ENCODE data around the gene BMP4. TPM values are rescaled to one million over a fixed set of nuclear protein-coding genes. Genes with fewer than 3 reads are reported as not detected.

The BMP4 gene
- total and polyA plus RNA-seq, 2 of the 13 experiments (the other 11 are each of a cell fraction or from before 2014, with no cell fraction given): 56.4 to 169 TPM

DNA sequence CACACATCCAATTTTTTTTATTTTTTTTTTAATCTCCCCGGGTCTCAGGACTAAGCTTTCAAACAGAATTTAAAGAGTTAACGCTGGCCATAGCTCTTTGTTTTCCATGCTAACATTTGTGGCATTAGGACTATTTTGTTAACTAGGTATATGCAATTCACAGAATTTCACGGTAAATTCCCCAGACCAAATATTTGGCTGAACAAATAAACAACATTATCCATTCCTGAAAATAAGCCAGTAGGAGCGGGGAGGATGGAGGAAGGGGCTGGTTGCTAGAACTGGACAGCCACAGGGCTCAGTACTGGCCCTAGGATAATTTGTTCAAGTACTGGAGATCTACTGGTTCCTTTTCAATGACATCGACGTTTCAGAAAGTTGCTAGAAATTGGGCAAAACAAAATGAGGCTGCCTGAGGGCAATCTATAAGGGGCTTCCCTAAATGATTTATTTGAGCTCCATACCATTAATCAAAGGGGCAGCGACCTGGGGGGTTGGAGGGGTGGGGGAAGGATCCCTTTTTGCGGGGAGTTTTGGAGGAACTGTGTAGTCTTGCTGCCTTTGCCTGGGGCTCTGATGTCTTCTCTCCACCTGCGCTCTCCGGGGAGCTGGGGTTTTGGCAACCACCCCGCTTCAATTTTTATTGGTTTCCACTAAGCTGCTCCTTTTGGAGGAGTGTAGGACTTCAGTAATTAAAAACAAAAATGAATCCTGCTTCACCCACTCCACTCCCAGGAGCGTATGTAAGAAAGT lies 9.0 kb downstream of the BMP4 start (continued):
- TF ChIP-seq ZMYM3 (CRISPR knock-in tag; IDR thresholded peaks at IDR 0.05) (no peak), NFIC (IDR thresholded peaks at IDR 0.05; ENCODE audit: low read length) (0 out of 2 replicates have a peak, but pooled peaks have one; percentile 38), STAG1 (CRISPR knock-in tag; IDR thresholded peaks at IDR 0.05) (no peak), KLF6 (CRISPR knock-in tag; IDR thresholded peaks at IDR 0.05) (no peak), RXRB (CRISPR knock-in tag; IDR thresholded peaks at IDR 0.05; ENCODE audit: borderline replicate concordance) (peak; percentile 22; the same call in 1 of the 2 replicates), SNAPC2 (CRISPR knock-in tag; IDR thresholded peaks at IDR 0.05) (no peak), GTF3A (CRISPR knock-in tag; conservative IDR thresholded peaks at IDR 0.05) (no peak), ZNF652 (CRISPR knock-in tag; IDR thresholded peaks at IDR 0.05; ENCODE audit: borderline replicate concordance, low read depth) (peak; percentile 87), SIN3A (IDR thresholded peaks at IDR 0.05; ENCODE audit: borderline replicate concordance, low read depth, low read length) (no peak), ZNF549 (CRISPR knock-in tag; IDR thresholded peaks at IDR 0.05) (no peak), NAIF1 (CRISPR knock-in tag; IDR thresholded peaks at IDR 0.05; ENCODE audit: borderline replicate concordance) (no peak), ADNP (CRISPR knock-in tag; IDR thresholded peaks at IDR 0.05) (no peak), POLR2AphosphoS5 (IDR thresholded peaks at IDR 0.05; ENCODE audit: low read depth, low read length) (no peak), ZNF121 (CRISPR knock-in tag; IDR thresholded peaks at IDR 0.05) (no peak), ZFP36 (IDR thresholded peaks at IDR 0.05; ENCODE audit: borderline replicate concordance, low read depth, low read length, partially characterized antibody) (no peak), POLR2A (IDR thresholded peaks at IDR 0.05; ENCODE audit: insufficient read depth in 1 of 2, low read depth in 2 of 2, low read length in 2 of 2) (no peak), ZSCAN21 (CRISPR knock-in tag; IDR thresholded peaks at IDR 0.05; ENCODE audit: borderline replicate concordance) (no peak), FOXP1 (IDR thresholded peaks at IDR 0.05) (0 out of 2 replicates have a peak, but pooled peaks have one; percentile 37), FOXP1 (CRISPR knock-in tag; IDR thresholded peaks at IDR 0.05) (peak; percentile 51; the same call in 1 of the 2 replicates), ZNF430 (CRISPR knock-in tag; IDR thresholded peaks at IDR 0.05) (no peak), PAF1 (CRISPR knock-in tag; IDR thresholded peaks at IDR 0.05) (no peak), ZNF335 (CRISPR knock-in tag; IDR thresholded peaks at IDR 0.05) (no peak), ZNF3 (CRISPR knock-in tag; IDR thresholded peaks at IDR 0.05) (no peak), MTF2 (CRISPR knock-in tag; IDR thresholded peaks at IDR 0.05; ENCODE audit: borderline replicate concordance) (no peak), MED1 (CRISPR knock-in tag; IDR thresholded peaks at IDR 0.05) (peak; percentile 20; the same call in 1 of the 2 replicates)
- TF ChIP-seq, protein P1, sequence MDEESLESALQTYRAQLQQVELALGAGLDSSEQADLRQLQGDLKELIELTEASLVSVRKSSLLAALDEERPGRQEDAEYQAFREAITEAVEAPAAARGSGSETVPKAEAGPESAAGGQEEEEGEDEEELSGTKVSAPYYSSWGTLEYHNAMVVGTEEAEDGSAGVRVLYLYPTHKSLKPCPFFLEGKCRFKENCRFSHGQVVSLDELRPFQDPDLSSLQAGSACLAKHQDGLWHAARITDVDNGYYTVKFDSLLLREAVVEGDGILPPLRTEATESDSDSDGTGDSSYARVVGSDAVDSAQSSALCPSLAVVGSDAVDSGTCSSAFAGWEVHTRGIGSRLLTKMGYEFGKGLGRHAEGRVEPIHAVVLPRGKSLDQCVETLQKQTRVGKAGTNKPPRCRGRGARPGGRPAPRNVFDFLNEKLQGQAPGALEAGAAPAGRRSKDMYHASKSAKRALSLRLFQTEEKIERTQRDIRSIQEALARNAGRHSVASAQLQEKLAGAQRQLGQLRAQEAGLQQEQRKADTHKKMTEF (CRISPR knock-in tag; IDR thresholded peaks at IDR 0.05): 0 out of 2 replicates have a peak, but pooled peaks have one; percentile 18
- TF ChIP-seq, protein P2, sequence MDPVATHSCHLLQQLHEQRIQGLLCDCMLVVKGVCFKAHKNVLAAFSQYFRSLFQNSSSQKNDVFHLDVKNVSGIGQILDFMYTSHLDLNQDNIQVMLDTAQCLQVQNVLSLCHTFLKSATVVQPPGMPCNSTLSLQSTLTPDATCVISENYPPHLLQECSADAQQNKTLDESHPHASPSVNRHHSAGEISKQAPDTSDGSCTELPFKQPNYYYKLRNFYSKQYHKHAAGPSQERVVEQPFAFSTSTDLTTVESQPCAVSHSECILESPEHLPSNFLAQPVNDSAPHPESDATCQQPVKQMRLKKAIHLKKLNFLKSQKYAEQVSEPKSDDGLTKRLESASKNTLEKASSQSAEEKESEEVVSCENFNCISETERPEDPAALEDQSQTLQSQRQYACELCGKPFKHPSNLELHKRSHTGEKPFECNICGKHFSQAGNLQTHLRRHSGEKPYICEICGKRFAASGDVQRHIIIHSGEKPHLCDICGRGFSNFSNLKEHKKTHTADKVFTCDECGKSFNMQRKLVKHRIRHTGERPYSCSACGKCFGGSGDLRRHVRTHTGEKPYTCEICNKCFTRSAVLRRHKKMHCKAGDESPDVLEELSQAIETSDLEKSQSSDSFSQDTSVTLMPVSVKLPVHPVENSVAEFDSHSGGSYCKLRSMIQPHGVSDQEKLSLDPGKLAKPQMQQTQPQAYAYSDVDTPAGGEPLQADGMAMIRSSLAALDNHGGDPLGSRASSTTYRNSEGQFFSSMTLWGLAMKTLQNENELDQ (CRISPR knock-in tag; IDR thresholded peaks at IDR 0.05; ENCODE audit: borderline replicate concordance): no peak
- TF ChIP-seq, protein P3, sequence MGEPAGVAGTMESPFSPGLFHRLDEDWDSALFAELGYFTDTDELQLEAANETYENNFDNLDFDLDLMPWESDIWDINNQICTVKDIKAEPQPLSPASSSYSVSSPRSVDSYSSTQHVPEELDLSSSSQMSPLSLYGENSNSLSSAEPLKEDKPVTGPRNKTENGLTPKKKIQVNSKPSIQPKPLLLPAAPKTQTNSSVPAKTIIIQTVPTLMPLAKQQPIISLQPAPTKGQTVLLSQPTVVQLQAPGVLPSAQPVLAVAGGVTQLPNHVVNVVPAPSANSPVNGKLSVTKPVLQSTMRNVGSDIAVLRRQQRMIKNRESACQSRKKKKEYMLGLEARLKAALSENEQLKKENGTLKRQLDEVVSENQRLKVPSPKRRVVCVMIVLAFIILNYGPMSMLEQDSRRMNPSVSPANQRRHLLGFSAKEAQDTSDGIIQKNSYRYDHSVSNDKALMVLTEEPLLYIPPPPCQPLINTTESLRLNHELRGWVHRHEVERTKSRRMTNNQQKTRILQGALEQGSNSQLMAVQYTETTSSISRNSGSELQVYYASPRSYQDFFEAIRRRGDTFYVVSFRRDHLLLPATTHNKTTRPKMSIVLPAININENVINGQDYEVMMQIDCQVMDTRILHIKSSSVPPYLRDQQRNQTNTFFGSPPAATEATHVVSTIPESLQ (CRISPR knock-in tag; conservative IDR thresholded peaks at IDR 0.05): no peak

Data from HepG2 (cell line).